DMS153 treated with DMSO at 0.1 percent for 48 hours (cell line): Measurements from ENCODE around the gene TOX2.

Experiments
- DNase-seq: peaks from one replicate; lab custom pipeline; 2025; ENCODE audit not compliant: unreplicated experiment; lab: John Stamatoyannopoulos, UW

The TOX2 gene

DNA sequence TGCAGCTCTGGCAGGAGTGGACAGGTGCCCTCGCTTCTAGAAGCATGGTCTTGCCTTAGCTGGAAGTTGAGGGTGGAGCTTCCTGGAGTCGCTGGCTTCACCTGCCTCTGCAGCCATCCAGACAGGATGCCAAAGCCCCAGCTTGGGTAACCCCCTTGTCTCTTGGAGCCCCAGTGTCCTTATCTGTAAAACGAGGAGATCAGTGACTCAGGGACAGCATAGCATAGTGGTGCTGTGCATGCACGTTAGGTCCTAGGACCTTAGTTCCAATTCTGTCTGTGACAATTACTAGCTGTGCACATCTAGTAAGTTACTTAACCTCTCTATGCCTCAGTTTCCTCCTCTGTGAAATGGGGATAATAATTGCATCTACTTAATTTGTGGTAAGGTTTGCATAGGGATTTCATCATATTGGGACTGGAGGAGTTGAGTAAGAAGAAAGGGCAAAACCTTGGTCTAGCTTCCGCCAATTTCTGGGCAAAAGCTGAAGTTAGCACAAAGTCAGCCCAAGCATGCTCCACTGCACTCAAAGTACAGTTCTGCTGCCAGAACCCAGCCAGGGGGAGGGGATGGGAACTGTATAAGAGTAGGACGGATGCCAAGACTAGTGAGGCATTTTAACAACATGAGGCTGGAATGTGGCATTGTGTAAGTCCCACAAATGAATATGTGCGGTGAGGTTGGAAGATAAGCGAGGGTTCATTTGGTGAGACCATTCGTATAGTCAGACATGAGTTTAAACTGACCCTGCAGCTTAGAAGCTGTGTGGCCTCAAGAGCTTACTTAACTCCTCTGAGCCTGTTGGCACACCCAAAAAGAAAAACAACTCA lies 24.5 kb downstream of the TOX2 start:
- DNase-seq, result no peak

DNA sequence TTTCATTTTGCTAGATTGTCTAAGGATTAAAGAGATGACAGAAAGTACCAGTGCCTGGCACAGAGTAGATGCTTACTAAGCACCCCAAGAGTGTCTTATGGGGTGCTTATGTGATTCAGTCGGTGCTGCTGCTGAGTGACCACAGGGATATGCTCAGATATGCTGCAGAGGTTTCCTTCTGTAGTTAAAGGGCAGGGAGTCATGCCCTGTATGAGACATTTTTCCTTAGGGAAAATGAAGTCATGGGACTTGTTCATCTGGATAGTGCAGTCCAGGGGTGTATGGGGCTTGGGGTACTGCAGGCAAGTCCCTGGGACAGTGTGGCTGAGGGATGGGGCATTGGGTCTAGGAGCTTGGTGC lies 25.1 kb downstream of the TOX2 start:
- no peak for DNase-seq

DNA sequence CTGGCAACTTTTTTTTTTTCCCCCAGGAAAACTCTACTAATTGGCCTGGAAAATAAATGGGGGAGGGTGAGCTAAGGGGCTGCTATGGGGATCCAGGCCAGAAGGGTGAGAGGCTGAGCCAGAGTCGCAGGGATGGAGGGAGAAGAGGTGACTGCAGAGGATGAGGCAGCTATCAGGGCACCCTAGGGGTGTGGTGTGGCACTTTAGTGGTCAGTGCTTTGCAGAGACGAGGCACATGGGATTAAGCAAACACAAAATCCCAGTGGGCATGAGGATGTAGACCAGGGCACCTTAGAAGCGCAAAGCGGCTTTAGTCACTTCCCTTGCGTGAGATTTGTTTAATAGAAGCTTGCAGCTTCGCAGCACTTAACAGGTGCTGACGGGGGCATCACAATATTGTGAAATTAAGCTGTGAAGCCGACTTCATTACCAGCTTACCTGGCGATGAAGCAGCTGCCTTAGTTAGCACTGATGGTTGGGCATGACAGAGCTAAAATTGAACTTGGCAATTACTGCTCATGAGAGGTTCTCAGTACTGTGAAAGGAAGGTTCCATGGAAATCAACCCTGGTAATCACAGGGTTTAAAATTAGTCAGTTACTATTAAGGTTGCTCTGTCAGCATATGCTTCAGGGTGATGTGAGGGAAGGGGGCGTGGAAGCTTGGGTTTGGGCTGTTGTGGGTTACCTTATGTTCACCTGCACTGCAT lies 26.0 kb downstream of the TOX2 start:
- DNase-seq, result peak; percentile 66

DNA sequence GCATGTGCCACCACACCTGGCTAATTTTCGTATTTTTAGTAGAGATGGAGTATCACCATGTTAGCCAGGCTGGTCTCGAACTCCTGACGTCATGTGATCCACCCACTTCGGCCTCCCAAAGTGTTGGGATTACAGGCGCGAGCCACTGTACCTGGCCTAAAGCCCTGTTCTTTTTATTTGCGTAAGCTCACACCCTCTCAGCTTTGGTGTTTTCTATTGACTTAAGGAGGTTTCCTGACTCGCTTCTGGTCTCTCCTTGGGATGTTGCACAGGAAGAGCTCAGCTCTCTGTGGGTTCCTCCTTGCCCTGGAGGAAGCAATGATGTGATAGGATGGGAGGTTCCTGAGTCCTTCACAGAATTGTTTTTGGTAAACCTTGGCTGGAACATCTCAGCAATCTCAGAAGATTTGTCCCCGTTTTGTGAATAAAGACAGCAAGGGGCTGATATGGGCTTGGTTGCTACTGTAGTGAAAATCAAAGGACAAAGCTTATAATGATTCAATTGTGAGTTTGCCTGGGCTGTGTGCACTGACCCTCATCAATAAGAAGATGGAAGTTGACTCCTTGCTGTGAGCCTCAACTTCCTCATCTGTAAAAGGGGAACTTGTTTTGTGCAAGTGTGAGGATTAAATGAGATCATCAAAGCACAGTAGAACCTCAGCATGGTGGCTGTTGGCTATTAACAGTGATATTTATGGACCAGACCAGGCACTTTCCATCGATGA lies 27.0 kb downstream of the TOX2 start:
- peak; percentile 20 for DNase-seq

GRCh38 chr20:43942201-43942590 lies 27.5 kb downstream of the TOX2 start:
- DNase-seq, result no peak

DNA sequence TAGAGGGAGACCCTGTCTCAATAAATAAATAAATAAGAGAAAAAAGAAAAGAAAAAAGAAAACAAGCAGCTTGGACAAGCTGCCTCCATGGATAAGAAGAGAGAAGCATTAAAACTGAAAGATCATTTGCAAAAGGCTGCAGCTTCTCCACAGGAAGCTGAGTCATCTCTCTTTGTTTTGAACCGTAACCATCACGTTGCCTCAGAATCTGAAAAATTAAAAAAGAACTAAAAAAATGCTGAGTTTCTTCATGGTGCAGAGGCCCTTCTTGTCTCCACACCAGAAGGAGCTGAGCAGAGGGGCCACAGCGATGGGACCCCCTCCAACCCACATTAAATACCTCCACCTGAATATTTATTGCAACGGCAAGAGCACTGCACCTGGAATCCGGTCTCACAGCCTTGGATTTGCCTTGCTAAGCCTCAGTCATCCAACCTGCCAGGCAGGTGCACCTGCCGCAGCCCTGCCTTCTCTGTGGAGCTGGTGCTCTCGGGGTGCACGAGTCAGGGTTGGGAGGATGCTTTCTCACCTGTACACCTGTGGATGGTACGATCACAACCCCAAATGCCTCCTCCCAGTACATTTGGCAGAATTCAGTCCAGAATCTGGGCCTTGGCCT lies 28.1 kb downstream of the TOX2 start:
- DNase-seq, result peak; percentile 28

DNA sequence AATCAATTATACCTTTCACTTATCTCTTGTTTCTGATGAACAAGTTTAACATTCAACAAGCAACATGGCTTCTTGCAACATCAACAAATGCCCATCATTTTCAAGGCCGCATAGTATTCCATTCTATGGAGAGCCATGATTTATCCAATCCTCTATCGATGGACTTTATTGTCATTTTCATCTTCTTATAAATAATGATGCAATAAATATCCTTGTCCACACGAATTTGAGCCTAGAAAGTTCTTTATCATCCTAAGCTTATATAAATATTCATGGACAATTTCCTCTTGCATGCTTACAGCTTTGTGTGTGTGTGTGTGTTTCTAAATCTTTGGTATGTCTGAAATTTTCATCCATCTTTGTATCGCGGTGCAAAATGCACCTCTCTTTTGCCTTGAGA lies 29.1 kb downstream of the TOX2 start:
- DNase-seq, result no peak

DNA sequence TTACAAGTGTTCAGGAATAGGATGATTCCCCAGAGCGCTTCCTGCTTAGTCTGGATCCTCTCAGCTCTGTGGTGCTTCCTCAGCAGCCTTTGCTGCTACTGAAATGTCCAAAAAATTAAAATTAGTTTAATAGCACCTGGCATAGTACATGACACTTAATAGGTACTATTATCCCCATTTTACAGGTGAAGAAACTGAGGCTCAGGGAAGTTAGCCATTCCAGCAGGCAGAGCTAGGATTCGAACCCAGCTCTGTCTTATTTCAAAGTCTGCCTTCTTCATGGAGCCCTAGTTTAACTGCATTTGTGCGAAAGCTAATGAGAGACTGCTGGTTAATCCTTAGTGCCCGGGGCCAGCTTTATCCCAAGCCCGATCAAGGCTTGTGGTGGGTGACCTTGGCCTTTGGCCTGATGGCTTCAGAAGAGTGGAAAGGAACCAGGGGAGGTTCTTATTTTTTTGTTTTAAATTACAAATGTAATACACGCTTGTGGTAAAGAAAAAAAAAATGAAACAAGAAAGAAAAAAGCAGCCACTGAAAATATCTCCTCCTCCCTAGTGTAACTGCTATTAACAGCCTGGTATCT lies 30.1 kb downstream of the TOX2 start:
- no peak for DNase-seq

DNA sequence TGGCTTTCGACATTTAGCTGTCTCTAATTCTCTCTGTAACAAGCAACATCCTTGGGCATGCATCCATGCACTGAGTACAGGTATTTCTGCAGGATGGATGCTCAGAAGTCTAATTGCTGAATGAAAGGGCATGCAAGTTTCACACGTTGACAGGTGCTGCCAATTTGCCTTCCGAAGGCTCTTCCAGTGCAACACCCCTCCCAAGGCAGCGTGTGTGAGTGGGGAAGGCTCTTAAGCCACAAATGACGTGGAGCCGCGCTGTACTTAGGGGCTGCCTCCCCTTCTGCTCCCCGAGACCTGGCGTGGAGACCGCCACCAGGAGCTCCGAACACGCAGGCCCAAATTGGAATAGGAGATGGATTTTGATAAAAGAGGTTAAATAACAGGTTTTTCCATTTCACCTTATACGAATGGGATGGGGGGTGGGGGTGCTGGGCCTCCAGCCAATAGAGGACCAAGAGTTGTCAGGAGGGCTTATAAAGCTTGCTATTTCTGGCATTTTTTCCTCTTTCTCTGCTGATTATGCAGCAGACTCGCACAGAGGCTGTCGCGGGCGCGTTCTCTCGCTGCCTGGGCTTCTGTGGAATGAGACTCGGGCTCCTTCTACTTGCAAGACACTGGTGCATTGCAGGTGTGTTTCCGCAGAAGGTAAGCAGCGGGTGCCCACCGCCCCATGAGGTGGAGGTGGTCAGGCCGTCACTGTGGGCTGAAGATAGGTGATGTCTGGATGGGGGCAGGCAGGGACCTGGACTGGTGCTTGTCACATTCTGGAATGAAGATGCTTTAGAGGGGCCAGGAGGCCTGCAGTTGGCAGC lies 30.9 kb downstream of the TOX2 start:
- DNase-seq, result no peak

GRCh38 chr20:43946206-43946491 lies 31.5 kb downstream of the TOX2 start:
- DNase-seq, result no peak

GRCh38 chr20:43946659-43947315 lies 32.1 kb downstream of the TOX2 start:
- no peak for DNase-seq

DNA sequence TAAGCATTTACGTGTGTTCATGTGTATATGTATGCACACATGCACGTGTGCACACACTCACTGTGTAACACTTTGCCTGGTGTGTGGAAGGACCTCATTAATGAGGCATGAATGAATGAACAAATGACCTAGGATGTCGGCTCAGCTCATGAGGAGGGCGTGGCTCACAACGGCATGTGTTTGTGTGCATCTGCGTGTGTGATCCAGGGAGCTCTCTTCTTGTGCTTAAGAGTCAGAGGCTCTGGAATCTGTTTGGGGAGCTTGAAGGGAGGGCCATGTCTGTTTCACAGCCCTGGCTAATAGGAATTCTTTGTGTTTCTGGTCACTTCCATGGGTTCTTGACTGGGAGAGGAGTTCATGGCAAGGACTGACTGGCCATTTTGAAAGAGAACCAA lies 32.7 kb downstream of the TOX2 start:
- no peak for DNase-seq

DNA sequence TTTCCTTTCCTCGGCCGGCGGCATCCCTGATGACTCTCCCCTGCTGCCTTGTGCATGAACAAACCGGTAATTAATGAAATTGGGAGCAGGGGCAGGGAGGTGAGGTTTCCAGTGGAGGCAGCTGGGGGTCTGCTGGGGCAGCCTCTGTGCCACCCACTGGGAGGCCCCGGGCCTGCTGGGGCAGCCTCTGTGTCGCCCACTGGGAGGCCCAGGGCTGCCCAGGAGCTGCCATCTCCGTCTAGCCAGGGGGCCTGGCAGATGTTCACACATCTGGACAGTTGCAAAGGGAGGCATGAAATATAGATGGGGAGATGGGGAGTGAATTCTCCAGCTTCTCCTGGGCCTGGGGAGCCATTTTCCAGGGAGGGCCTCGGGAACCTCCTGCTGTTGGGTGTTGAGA lies 33.8 kb downstream of the TOX2 start:
- DNase-seq, result no peak

DNA sequence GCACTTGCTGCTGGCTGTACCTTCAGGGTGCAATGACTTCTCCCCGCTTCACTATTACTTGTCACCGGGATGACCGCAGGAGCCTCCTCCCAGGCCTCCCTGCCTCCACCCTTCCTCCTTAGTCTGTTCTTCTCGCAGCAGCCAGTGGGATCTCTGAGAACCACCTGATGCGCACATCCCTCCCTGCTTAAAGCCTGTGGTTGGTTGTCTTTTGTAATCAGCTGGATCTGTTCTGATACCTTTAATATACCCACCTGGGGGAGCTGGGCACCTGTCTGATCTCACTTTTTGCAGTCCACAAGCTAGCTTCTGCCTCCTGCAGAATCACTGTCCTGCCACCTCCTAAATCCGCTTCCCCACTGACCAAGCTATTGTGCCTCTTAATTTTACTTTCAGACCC lies 34.6 kb downstream of the TOX2 start:
- no peak for DNase-seq

DNA sequence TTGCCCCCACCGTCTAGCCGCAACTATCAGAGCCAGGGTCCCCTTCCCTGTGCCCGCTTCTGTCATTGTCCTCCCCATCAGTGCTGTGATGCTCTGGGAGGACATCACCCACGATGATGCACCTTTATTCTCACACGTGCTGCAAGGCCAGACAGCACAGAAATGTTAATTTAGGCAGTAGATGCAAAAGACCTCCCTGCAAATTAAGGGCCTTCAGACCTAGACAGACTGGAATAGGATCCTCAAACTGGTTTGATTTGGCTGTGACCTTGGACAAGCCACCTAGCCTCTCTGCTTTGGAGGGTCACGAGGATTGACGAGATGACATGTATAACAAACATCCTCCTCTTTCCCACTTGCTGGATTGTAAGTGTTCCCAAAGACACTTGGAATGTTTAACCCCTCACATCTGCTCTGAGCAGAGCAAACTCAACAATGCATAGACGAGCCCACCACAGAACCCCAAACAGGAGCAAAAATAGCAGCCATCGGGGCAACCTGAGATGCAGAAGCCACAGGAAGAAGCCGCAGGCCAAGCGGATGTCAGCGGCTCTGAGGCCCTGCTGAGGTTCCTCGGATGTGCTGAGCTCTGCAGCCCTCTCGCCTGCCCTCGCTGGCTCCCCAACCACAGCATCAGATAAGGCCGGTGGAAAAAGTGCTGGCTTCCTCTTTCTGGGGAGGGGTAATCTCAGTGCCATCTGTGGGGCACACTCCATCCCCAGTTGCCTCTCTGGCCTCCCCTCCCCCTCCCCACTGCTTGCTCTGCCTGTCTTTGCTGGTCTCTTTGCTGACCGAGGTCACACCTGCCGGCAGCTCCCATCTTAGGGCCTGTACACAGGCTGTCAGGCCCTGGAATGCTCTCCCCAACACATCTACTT lies 35.3 kb downstream of the TOX2 start:
- no peak for DNase-seq

GRCh38 chr20:43953919-43954592 lies 39.4 kb downstream of the TOX2 start:
- DNase-seq, result no peak

GRCh38 chr20:43954704-43955061 lies 40.0 kb downstream of the TOX2 start:
- no peak for DNase-seq

- DNase-seq, result no peak
Observed at GRCh38 chr20:43955062-43955749, 40.6 kb downstream of the TOX2 start.
